Motor neuron (in vitro differentiated cells): ENCODE results near the gene RBPJ. TPM values are rescaled to one million over a fixed set of nuclear protein-coding genes. Genes with fewer than 3 reads are reported as not detected.

Experiments used
- ATAC-seq, 8 experiments: fragments of 200-7000 bp; cut with Tn5 transposase; replicated peaks in 6 of 8; 2 replicates each; pipeline ENCODE4 v1.8.0; 2021; ENCODE audit warnings: mild to moderate bottlenecking in 8 of 8, moderate library complexity in 8 of 8
- H3K27ac ChIP-seq, 2 donors: fragments of 250-450 bp; sonication (Bioruptor Pico); 2 replicates each; pipeline ENCODE4 v1.9.0; 2021; ENCODE audit warnings: antibody characterized with exemption in 2 of 2, mild to moderate bottlenecking in 2 of 2, moderate library complexity in 1 of 2
- H3K4me1 ChIP-seq, 2 donors: fragments of 250-450 bp; sonication (Bioruptor Pico); replicated peaks in 1 of 2; 2 replicates each; pipeline ENCODE4 v1.6.1; 2021; ENCODE audit warnings: antibody characterized with exemption in 2 of 2, mild to moderate bottlenecking in 2 of 2, moderate library complexity in 1 of 2
- H3K4me3 ChIP-seq, 5 donors: fragments of 250-450 bp; sonication (Bioruptor Pico); 2 replicates each; pipeline ENCODE4 v1.9.0; 2021; ENCODE audit warnings: antibody characterized with exemption in 5 of 5, mild to moderate bottlenecking in 5 of 5, moderate library complexity in 4 of 5
- WGBS, 10 experiments: fragments of 450-650 bp; shearing (Covaris generic); methylation state at CpG; one replicate each; pipeline ENCODE4 v1.0.0; 2022; 5-methylcytosine and 5-hydroxymethylcytosine counted together
- in situ Hi-C, 9 experiments: fragments of 400-800 bp; cut with MboI; loops; one replicate each; pipeline ENCODE4 v1.15.0; 2021; ENCODE audit warnings: low sequenced_read_pairs in 9 of 9, low pct_unique_long_range_greater_than_20kb in 2 of 9; ENCODE audit not compliant: unreplicated experiment in 9 of 9
- total RNA-seq, 8 experiments: library from RNA; unstranded; fragments of 300-600 nt; gene quantifications; 2 replicates each; pipeline versions ENCODE4 v1.2.3 to v1.2.4, GENCODE V29; 2022

RBPJ gene
- total RNA-seq, 8 experiments from 2014 or later: 41.2 to 80.6 (median 62.4) TPM

DNA sequence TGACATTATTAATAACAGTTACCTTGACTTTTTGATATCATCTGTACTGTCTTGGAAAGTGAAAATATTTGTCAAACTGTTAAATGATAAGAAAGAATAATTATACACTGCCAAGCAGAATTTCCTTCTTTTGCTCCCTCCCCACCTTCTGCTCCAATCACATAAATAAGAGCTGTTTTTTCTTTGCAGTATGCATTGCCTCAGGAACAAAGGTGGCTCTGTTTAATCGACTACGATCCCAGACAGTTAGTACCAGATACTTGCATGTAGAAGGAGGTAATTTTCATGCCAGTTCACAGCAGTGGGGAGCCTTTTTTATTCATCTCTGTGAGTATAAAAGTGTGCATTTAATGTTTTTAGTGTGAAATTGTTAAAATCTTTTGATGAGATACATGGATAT is 103.3 kb downstream of the RBPJ start:
- Histone ChIP-seq H3K27ac (no peak overlapping the region), H3K4me1 (peaks cover 0 to 5% of the 10 kb centered on the region in 2 donors), H3K4me3 (no peak overlapping the region)
- WGBS, 10 experiments: 7 to 76% (median 54%) methylated on average over 2 of the region's 2 CpGs; no CpG with 5 or more reads in 2 of the 10 experiments
- peak in 3 of 8 experiments; percentile 6 to 41 (median 24) for ATAC-seq
- in situ Hi-C loops: loop anchor here in 3 of 9 experiments (25.0 kb wide), 2 partner anchors 362 to 387 kb away; no protein-coding TSS in a partner anchor

DNA sequence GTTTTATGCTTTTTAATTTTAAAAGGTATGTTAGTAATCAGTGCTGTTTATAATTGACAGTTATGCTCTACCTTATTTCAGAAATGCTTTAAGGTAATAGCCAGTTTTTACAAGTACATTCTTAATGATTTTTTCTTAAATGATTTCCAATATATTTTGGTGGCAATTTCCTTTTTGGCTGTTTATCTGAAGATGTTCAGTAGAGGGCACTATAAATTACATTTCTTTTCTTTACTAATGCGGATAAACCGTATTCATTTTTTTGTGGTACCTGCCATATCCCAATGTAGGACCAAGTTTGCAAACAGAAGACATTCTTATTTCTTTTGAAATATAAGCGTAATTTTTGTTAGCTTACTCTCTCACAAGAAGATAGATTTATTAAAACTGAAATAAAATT is 104.0 kb downstream of the RBPJ start:
- H3K4me1 ChIP-seq: peaks cover 0 to 5% of the 10 kb centered on the region in 2 donors
- 93 to 100% (median 98%) methylated on average over 2 to 3 of the region's 3 CpGs for WGBS, 10 experiments
- H3K27ac ChIP-seq: no peak overlapping the region
- no peak for ATAC-seq
- no peak overlapping the region for H3K4me3 ChIP-seq
- in situ Hi-C loops: loop anchor here in 3 of 9 experiments (25.0 kb wide), 2 partner anchors 363 to 388 kb away; no protein-coding TSS in a partner anchor

DNA sequence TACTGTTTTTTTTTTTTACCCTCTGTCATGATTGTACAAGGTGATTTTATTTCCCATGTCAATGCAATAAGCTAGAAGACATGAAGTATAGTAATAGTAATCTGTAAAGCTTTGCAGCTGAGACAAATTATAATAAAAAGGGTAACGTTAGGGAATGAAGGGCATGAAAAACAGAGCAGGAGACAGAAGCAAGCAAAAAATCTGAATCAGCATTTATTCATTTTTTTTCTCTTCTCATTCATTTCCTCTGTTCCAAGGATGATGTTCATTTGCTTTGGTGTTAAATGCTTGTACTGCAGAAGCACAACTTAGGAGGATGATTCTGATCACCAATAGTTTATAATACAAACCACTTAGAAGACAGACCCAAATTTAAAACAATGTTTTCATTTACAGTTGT is 105.1 kb downstream of the RBPJ start:
- WGBS, 10 experiments: 71 to 100% (median 85%) methylated on average over 1 of the region's 1 CpG; no CpG with 5 or more reads in 2 of the 10 experiments
- H3K4me3 ChIP-seq: no peak overlapping the region
- in situ Hi-C loops: no loop called here
- no peak for ATAC-seq
- H3K27ac ChIP-seq: no peak overlapping the region
- peaks cover 0 to 5% of the 10 kb centered on the region in 2 donors for H3K4me1 ChIP-seq

DNA sequence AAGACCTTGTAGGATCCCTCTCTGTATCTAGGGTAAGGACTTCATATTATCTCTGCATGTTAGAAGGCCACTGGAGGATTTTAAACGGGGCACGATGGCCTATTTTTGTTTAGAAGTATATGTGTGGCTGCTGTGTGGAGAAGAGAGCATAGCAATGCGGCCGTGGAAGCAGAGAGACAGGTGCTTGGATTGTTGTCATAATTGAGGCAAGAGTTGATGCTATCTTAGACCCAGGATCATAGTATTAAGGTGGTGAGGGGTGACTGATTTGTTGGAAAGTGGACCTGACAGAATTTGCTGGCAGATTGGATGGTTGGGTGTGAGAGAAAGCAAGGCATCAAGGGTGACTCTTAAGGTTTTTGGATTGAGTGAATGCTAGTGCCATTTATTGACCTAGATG is 106.1 kb downstream of the RBPJ start:
- ATAC-seq: no peak
- Histone ChIP-seq H3K4me1 (peaks cover 0 to 5% of the 10 kb centered on the region in 2 donors), H3K4me3 (no peak overlapping the region), H3K27ac (no peak overlapping the region)
- in situ Hi-C loops: no loop called here
- 60 to 100% (median 90%) methylated on average over 1 to 2 of the region's 4 CpGs; no CpG with 5 or more reads in 4 of the 10 experiments for WGBS, 10 experiments

DNA sequence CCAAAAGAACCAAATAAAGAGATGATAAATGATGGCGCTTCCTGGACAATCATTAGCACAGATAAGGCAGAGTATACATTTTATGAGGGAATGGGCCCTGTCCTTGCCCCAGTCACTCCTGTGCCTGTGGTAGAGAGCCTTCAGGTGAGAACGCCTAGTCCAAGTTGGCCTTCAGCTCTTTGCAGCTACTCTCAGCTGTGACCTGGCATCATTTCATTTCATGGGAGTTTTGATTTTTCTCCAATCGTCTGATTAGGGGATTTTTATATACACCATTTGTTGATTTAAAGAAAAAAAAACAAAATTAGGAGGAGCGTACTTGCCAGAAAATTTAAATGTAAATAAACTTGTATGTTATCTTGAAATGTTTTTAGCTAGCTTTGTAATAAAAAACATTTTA is 109.1 kb downstream of the RBPJ start:
- in situ Hi-C loops: no loop called here
- no peak for ATAC-seq
- Histone ChIP-seq H3K27ac (no peak overlapping the region), H3K4me3 (no peak overlapping the region), H3K4me1 (no peaks in the 10 kb centered on the region)
- 75 to 100% (median 96%) methylated on average over 2 to 4 of the region's 4 CpGs for WGBS, 10 experiments

DNA sequence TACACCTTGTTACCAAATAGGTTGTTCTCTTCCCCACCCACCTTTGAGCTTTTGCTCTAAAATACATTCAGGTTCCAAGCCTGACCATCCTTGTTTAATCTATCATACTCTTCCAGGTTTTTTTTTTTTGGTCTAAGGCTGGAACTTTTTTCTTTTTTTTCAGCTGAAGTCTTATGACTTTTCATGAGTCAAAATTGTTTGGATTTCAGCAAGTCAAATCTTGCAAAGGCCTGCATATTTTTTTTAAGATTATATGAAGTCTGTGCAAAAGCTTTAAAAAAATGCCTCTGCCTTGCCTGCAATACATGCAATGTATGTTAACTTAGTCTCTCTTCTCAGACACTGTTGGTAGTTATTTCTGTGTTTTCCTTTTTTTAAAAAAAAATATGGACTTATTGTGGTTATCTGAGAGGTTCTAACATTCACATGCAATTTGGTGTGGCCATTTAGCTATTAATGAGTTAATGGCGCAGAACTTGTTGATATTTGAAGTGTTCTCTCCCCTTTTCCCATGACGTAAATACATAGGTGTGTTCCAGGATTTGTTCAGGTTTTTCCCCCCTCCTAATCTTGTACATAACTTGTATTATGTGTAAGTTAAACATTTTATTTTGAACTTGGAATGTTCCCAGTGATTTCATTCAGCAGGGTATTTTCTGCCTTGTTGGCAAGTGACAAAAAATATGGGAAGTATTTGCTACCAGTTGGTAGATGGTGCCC is 110.8 kb downstream of the RBPJ start:
- no peak for ATAC-seq
- in situ Hi-C loops: no loop called here
- 67 to 100% (median 100%) methylated on average over 1 to 2 of the region's 2 CpGs; no CpG with 5 or more reads in 1 of the 10 experiments for WGBS, 10 experiments
- Histone ChIP-seq H3K4me1 (no peaks in the 10 kb centered on the region), H3K4me3 (no peak overlapping the region), H3K27ac (no peak overlapping the region)

DNA sequence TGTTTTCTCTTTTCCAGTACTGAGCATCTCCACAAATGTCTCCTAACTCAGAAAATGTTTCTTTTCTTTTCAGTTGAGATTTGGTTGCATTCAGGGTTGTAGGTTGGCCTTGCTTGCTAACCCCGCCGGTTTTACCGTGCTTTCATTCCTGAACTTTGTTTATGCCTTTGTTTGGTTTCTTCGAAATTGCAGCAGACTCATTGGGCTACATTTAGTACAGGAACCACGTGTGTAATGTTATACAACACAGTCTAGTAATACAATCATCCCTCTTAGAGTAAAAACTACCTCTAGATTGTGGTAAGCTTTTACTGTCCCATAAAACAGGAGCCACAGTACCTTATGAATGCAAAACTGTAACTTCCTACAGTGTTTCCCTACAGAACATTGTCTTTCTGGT is 111.6 kb downstream of the RBPJ start:
- in situ Hi-C loops: no loop called here
- no peak overlapping the region for H3K4me3 ChIP-seq
- no peak overlapping the region for H3K27ac ChIP-seq
- WGBS, 10 experiments: 60 to 100% (median 94%) methylated on average over 1 to 5 of the region's 5 CpGs; no CpG with 5 or more reads in 1 of the 10 experiments
- H3K4me1 ChIP-seq: no peaks in the 10 kb centered on the region
- ATAC-seq: no peak

DNA sequence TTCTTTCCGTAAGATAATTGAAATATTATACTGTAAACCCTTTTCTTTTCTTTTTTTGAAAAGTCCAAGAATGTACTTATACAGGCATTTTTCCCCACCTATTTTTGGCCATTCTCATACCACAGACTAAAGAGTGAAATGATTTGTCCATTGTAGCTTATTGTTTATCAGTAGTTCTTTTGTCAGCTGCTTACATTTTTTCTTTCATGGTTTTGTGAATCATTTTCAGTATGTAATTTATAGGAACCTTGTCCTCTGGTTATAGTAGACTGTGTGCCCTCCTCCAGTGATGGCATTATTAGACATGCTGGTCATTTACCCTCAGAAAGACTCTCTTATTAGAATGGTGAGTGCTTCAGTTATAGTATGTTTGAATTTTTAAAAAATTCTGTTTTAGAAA is 112.7 kb downstream of the RBPJ start:
- H3K27ac ChIP-seq: no peak overlapping the region
- ATAC-seq: no peak
- no peak overlapping the region for H3K4me3 ChIP-seq
- 88 to 100% (median 100%) methylated on average over 1 of the region's 1 CpG; no CpG with 5 or more reads in 1 of the 10 experiments for WGBS, 10 experiments
- in situ Hi-C loops: no loop called here
- no peaks in the 10 kb centered on the region for H3K4me1 ChIP-seq

DNA sequence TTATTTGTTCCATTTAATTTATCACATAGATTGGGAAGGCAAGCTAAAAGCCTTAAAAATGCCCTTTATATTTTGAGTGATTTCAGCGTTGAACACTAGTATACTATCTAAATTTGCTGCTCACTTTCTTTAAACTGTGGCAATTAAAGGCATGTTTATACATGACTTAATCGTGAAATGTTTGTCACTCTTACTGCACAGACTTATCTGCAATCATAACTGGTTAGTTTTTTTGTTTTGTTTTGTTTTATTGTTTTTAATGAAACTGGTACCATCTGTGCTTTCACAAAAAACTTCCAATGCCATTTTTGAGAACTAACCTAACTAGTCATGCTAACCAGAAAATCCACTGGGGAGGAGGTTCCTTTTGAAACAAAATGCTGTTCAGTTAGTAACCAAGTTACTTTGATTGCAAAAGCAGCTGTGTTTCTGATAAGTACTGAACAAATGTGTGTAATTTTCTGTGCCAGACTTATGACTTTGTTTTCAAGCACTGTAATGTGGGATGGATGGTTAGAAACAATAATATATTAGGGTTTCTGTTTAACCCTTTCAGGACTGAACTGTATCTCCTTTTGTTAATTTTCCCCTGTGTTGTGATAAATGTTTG is 113.3 kb downstream of the RBPJ start:
- in situ Hi-C loops: no loop called here
- ATAC-seq: no peak

DNA sequence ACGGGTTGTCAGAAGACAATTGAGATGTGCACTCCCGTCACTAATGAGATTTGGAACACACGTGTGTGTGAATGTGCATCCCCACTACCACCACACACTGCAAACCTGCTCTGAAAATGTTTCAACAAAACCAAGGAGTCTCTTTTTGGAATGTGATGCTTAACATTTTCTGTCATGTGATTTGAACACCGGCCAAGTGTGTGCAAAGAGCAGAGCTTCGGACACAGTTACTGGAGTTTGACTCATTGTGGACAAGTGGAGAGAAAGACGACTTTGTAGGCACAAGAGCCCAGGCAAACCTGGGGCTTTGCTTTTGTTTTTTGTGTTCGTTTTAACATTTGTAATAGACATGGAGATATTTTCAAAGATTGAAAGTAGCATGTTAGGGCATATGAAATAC is 120.3 kb downstream of the RBPJ start:
- in situ Hi-C loops: no loop called here
- ATAC-seq: peak in 2 of 8 experiments; percentile 21 to 84
- Histone ChIP-seq H3K4me1 (no peaks in the 10 kb centered on the region), H3K4me3 (no peak overlapping the region), H3K27ac (no peak overlapping the region)
- WGBS, 10 experiments: 69 to 96% (median 88%) methylated on average over 3 to 6 of the region's 7 CpGs; no CpG with 5 or more reads in 2 of the 10 experiments

More for the DNA sequence above, 113.3 kb downstream of the RBPJ start:
- 41 to 100% (median 92%) methylated on average over 1 to 2 of the region's 2 CpGs for WGBS, 10 experiments
- H3K4me3 ChIP-seq: no peak overlapping the region
- no peaks in the 10 kb centered on the region for H3K4me1 ChIP-seq
- H3K27ac ChIP-seq: no peak overlapping the region

DNA sequence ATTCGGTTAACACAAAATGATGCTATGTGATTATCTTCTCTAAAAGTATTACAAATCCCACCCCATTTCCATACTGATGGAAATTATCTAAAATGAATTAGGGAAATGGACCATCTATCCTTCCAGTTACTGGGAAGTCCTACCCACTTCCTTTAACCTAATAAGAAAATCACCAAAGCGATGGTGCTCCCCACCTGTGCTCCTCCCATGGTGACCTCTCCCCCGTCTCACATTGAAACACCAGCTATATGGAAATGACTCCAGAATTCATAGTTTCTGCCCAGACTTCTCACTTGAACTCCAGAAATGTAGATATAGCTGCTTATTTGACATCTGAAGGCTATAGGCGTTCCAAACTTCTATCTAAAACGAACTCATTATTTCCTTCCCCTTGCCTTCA is 121.0 kb downstream of the RBPJ start:
- no peak overlapping the region for H3K4me3 ChIP-seq
- no peak overlapping the region for H3K27ac ChIP-seq
- WGBS, 10 experiments: 90 to 100% (median 100%) methylated on average over 1 to 5 of the region's 5 CpGs; no CpG with 5 or more reads in 1 of the 10 experiments
- no peaks in the 10 kb centered on the region for H3K4me1 ChIP-seq
- in situ Hi-C loops: no loop called here
- ATAC-seq: no peak

DNA sequence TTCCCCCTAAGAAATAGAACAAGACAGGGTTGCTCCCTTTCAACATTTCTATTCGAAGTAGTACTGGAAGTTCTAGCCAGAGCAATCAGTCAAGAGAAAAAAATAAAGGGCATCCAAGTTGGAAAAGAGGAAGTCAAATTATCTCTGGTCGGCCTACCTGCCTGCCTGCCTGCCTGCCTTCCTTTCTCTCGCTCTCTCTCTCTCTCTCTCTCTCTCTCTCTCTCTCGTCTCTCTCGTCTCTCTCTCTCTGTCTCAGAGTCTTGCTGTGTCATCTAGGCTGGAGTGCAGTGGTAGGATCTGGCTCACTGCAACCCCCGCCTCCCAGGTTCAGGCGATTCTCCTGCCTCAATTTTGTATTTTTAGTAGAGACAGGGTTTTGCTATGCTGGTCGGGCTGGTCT is 126.6 kb downstream of the RBPJ start:
- Histone ChIP-seq H3K4me1 (no peaks in the 10 kb centered on the region), H3K27ac (no peak overlapping the region), H3K4me3 (no peak overlapping the region)
- WGBS, 10 experiments: 50 to 100% (median 83%) methylated on average over 1 to 5 of the region's 8 CpGs; no CpG with 5 or more reads in 3 of the 10 experiments
- in situ Hi-C loops: no loop called here
- no peak for ATAC-seq

DNA sequence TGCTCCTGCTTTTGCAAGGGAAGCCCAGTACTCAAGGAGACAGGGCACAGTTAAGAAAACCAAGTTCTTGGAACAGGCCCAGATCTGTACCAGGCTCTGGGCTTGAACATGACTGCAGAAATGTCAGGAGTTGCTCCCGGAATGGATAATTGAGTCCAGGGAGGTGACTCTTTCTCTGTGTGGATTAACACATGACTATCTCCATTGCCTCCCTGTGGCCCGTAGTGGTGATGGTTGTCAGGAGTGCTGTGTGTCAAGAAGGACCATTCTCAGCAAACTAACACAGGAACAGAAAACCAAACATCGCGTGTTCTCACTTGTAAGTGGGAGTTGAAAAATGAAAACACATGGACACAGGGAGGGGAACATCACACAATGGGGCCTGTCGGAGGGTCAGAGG is 129.6 kb downstream of the RBPJ start:
- in situ Hi-C loops: loop anchor here in 3 of 9 experiments (25.0 kb wide), 2 partner anchors 262 to 562 kb away; no protein-coding TSS in a partner anchor
- H3K4me1 ChIP-seq: no peaks in the 10 kb centered on the region
- H3K4me3 ChIP-seq: no peak overlapping the region
- peak in 3 of 8 experiments; percentile 30 to 53 (median 43) for ATAC-seq
- WGBS, 10 experiments: 0 to 96% (median 60%) methylated on average over 1 to 5 of the region's 5 CpGs; no CpG with 5 or more reads in 4 of the 10 experiments
- no peak overlapping the region for H3K27ac ChIP-seq
